Measurements from ENCODE around the gene MYEOV. TPM values are rescaled to one million over a fixed set of nuclear protein-coding genes. Genes with fewer than 3 reads are reported as not detected.
A peak's percentile ranks its signal among the peaks of the same experiment; 100 is the strongest.

The MYEOV gene
- total and polyA plus RNA-seq, 2 donors (not counting 1 experiment from before 2014, with no cell fraction given), result 0.72 TPM; not detected in 1

GRCh38 chr11:69310351-69310750, 16.4 kb downstream of the MYEOV start:
- ATAC-seq (ENCODE audit: low read depth) (no peak), DNase-seq (no peak)
- H3K9me3 Mint-ChIP-seq (ENCODE audit: insufficient read depth), result no peaks in the 10 kb centered on the region
- H3K4me2 ChIP-seq (replicated peaks; ENCODE audit: low read depth, low read length, poor library complexity, severe bottlenecking), result no peak overlapping the region
- no peaks in the 10 kb centered on the region for H3K36me3 ChIP-seq (replicated peaks in 1 of 2; ENCODE audit: control extremely low read depth in 1 of 2, control insufficient read depth in 1 of 2, extremely low read depth in 1 of 2, insufficient read depth in 2 of 2, low read length in 1 of 2)
- no peak overlapping the region for H3K27ac Mint-ChIP-seq
- no peak overlapping the region for H3K4me3 Mint-ChIP-seq
- H4K20me1 ChIP-seq (ENCODE audit: control insufficient read depth, insufficient read depth, low read length, poor library complexity, severe bottlenecking), result no peaks in the 10 kb centered on the region
- CTCF ChIA-PET, result interaction anchor here (1.3 to 1.9 kb wide), 2 partner anchors 12 to 14 kb away, joined by 3 to 5 read pairs; no protein-coding TSS in a partner anchor
- no peak overlapping the region for H3K4me3 ChIP-seq (ENCODE audit: control extremely low read depth in 1 of 5, extremely low read depth in 1 of 5, insufficient read depth in 1 of 5, low read depth in 2 of 5, low read length in 4 of 5)
- 98% methylated on average over 13 of the region's 13 CpGs for WGBS (ENCODE audit: insufficient coverage)
- intact Hi-C loops (cut with micrococcal nuclease), result no loop called here
- H3K4me1 Mint-ChIP-seq, result peaks cover 28% of the 10 kb centered on the region
- no peaks in the 10 kb centered on the region for H3K27me3 Mint-ChIP-seq
- H3K9me3 ChIP-seq (ENCODE audit: control extremely low read depth in 1 of 3, control insufficient read depth in 2 of 3, insufficient read depth in 1 of 3, low read length in 2 of 3), result peaks cover 0 to 6% (median 0%) of the 10 kb centered on the region in 3 donors
- no peak overlapping the region for H2AFZ ChIP-seq (ENCODE audit: insufficient read depth, low read depth, low read length, poor library complexity, severe bottlenecking)
- H3K4me1 ChIP-seq (ENCODE audit: control insufficient read depth in 2 of 2, insufficient read depth in 2 of 2, low read length in 2 of 2), result peaks cover 28 to 29% of the 10 kb centered on the region in 2 donors
- H3K9ac ChIP-seq (ENCODE audit: low read length), result no peak overlapping the region
- H3K27me3 ChIP-seq (replicated peaks in 1 of 4; ENCODE audit: control extremely low read depth in 1 of 4, control insufficient read depth in 3 of 4, insufficient read depth in 4 of 4, low read length in 3 of 4), result no peaks in the 10 kb centered on the region
- TF ChIP-seq CTCF (IDR thresholded peaks at IDR 0.05) (no peak), EZH2 (IDR thresholded peaks at IDR 0.05; ENCODE audit: borderline replicate concordance, insufficient read depth, low read depth, low read length, poor library complexity, severe bottlenecking) (no peak)
- H3K27ac ChIP-seq (ENCODE audit: low read length in 2 of 2), result no peak overlapping the region
- H3K79me2 ChIP-seq (ENCODE audit: control insufficient read depth, insufficient read depth, low read length), result no peaks in the 10 kb centered on the region
- POLR2A ChIA-PET, result no interaction called here

GRCh38 chr11:69310934-69311766, 17.2 kb downstream of the MYEOV start:
- Mint-ChIP-seq H3K4me3 (peak overlapping the region; percentile 63), H3K9me3 (ENCODE audit: insufficient read depth) (no peaks in the 10 kb centered on the region), H3K27me3 (no peaks in the 10 kb centered on the region), H3K4me1 (peaks cover 28% of the 10 kb centered on the region), H3K27ac (peak overlapping the region; percentile 7)
- H3K4me1 ChIP-seq (ENCODE audit: control insufficient read depth in 2 of 2, insufficient read depth in 2 of 2, low read length in 2 of 2), result peaks cover 28 to 29% of the 10 kb centered on the region in 2 donors
- no peak overlapping the region for H3K27ac ChIP-seq (ENCODE audit: low read length in 2 of 2)
- peaks cover 0 to 6% (median 0%) of the 10 kb centered on the region in 3 donors for H3K9me3 ChIP-seq (ENCODE audit: control extremely low read depth in 1 of 3, control insufficient read depth in 2 of 3, insufficient read depth in 1 of 3, low read length in 2 of 3)
- H3K36me3 ChIP-seq (replicated peaks in 1 of 2; ENCODE audit: control extremely low read depth in 1 of 2, control insufficient read depth in 1 of 2, extremely low read depth in 1 of 2, insufficient read depth in 2 of 2, low read length in 1 of 2), result no peaks in the 10 kb centered on the region
- peak overlapping the region; percentile 67 for H3K4me2 ChIP-seq (replicated peaks; ENCODE audit: low read depth, low read length, poor library complexity, severe bottlenecking)
- H3K9ac ChIP-seq (ENCODE audit: low read length), result peak overlapping the region; percentile 26
- no peaks in the 10 kb centered on the region for H3K27me3 ChIP-seq (replicated peaks in 1 of 4; ENCODE audit: control extremely low read depth in 1 of 4, control insufficient read depth in 3 of 4, insufficient read depth in 4 of 4, low read length in 3 of 4)
- TF ChIP-seq EZH2 (IDR thresholded peaks at IDR 0.05; ENCODE audit: borderline replicate concordance, insufficient read depth, low read depth, low read length, poor library complexity, severe bottlenecking) (no peak), CTCF (IDR thresholded peaks at IDR 0.05) (no peak)
- intact Hi-C loops (cut with micrococcal nuclease), result no loop called here
- H2AFZ ChIP-seq (ENCODE audit: insufficient read depth, low read depth, low read length, poor library complexity, severe bottlenecking), result no peak overlapping the region
- H4K20me1 ChIP-seq (ENCODE audit: control insufficient read depth, insufficient read depth, low read length, poor library complexity, severe bottlenecking), result no peaks in the 10 kb centered on the region
- ATAC-seq (ENCODE audit: low read depth) (no peak), DNase-seq (no peak)
- CTCF ChIA-PET, result interaction anchor here (1.3 to 1.9 kb wide), 2 partner anchors 13 to 15 kb away, joined by 3 to 5 read pairs; no protein-coding TSS in a partner anchor
- H3K79me2 ChIP-seq (ENCODE audit: control insufficient read depth, insufficient read depth, low read length), result no peaks in the 10 kb centered on the region
- WGBS (ENCODE audit: insufficient coverage), result 87% methylated on average over 12 of the region's 14 CpGs
- POLR2A ChIA-PET, result no interaction called here
- no peak overlapping the region for H3K4me3 ChIP-seq (ENCODE audit: control extremely low read depth in 1 of 5, extremely low read depth in 1 of 5, insufficient read depth in 1 of 5, low read depth in 2 of 5, low read length in 4 of 5)
